ENCODE results near the gene PLA2G6. TPM values are rescaled to one million over a fixed set of nuclear protein-coding genes. Genes with fewer than 3 reads are reported as not detected.

Gene PLA2G6
- total and polyA plus RNA-seq, 2 of the 13 experiments (the other 11 are each of a cell fraction or from before 2014, with no cell fraction given), result 4.8 to 11.5 TPM

DNA sequence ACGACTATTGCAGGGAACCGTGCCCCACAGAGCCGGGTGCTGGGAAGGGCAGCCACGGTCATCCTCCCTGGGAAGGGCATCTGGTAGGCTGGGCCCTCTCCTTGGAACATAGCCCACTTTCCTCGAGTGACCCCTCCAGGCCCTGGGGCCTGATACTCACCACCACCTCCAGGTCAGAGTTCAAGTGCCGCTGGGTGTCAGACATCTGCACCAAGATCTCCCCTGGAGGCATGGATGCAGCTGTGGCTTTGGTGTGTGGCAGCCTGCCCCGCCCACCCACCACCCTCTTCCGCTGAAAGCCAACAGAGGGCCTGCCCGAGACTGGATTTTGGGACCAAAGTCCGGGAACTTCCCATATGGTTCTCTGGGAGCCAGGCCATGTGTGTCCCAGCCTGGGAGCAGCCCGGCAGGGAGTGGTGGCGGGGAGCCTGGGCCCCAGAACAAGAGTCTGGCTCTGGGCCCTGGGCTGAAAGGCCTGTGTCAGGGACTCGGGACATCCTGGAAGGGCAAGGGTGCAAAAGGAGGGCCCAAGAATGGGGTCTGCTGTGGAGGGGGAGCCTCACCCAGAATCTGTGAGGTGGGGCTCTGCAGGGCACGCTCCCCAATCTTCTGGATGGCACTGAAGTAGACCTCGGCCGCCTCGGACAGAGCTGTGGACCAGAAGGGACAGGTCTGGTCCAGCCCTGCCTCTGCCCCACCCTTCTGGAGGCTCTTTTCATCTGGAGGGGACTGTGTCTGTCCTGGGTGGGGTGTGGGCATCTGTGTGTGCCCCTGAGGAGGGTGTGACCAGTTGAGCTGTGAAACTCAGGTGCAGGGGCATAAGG is 73.7 kb downstream of the PLA2G6 start (continued):
- TF ChIP-seq, protein P1, sequence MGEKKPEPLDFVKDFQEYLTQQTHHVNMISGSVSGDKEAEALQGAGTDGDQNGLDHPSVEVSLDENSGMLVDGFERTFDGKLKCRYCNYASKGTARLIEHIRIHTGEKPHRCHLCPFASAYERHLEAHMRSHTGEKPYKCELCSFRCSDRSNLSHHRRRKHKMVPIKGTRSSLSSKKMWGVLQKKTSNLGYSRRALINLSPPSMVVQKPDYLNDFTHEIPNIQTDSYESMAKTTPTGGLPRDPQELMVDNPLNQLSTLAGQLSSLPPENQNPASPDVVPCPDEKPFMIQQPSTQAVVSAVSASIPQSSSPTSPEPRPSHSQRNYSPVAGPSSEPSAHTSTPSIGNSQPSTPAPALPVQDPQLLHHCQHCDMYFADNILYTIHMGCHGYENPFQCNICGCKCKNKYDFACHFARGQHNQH (CRISPR knock-in tag; IDR thresholded peaks at IDR 0.05), result no peak
- TF ChIP-seq NCOA1 (CRISPR knock-in tag; IDR thresholded peaks at IDR 0.05), result no peak
- TF ChIP-seq, protein P2, sequence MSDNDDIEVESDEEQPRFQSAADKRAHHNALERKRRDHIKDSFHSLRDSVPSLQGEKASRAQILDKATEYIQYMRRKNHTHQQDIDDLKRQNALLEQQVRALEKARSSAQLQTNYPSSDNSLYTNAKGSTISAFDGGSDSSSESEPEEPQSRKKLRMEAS (IDR thresholded peaks at IDR 0.05), result peak; percentile 93
- TF ChIP-seq ZNF670 (CRISPR knock-in tag; IDR thresholded peaks at IDR 0.05; ENCODE audit: borderline replicate concordance), result no peak
- TF ChIP-seq, protein P3, sequence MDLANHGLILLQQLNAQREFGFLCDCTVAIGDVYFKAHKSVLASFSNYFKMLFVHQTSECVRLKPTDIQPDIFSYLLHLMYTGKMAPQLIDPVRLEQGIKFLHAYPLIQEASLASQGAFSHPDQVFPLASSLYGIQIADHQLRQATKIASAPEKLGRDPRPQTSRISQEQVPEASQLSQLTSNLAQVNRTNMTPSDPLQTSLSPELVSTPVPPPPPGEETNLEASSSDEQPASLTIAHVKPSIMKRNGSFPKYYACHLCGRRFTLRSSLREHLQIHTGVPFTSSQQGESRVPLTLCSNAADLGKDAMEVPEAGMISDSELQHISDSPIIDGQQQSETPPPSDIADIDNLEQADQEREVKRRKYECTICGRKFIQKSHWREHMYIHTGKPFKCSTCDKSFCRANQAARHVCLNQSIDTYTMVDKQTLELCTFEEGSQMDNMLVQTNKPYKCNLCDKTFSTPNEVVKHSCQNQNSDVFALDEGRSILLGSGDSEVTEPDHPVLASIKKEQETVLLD (CRISPR knock-in tag; IDR thresholded peaks at IDR 0.05; ENCODE audit: low read depth), result no peak
- TF ChIP-seq HDAC6 (IDR thresholded peaks at IDR 0.05; ENCODE audit: low read depth, low read length), result no peak
- no peak for TF ChIP-seq ZNF234 (CRISPR knock-in tag; conservative IDR thresholded peaks at IDR 0.05)
- peak; percentile 17 to 78; a peak in 3 of 4 replicates for TF ChIP-seq NR2F1 (CRISPR knock-in tag; IDR thresholded peaks at IDR 0.05)
- TF ChIP-seq, protein P4, sequence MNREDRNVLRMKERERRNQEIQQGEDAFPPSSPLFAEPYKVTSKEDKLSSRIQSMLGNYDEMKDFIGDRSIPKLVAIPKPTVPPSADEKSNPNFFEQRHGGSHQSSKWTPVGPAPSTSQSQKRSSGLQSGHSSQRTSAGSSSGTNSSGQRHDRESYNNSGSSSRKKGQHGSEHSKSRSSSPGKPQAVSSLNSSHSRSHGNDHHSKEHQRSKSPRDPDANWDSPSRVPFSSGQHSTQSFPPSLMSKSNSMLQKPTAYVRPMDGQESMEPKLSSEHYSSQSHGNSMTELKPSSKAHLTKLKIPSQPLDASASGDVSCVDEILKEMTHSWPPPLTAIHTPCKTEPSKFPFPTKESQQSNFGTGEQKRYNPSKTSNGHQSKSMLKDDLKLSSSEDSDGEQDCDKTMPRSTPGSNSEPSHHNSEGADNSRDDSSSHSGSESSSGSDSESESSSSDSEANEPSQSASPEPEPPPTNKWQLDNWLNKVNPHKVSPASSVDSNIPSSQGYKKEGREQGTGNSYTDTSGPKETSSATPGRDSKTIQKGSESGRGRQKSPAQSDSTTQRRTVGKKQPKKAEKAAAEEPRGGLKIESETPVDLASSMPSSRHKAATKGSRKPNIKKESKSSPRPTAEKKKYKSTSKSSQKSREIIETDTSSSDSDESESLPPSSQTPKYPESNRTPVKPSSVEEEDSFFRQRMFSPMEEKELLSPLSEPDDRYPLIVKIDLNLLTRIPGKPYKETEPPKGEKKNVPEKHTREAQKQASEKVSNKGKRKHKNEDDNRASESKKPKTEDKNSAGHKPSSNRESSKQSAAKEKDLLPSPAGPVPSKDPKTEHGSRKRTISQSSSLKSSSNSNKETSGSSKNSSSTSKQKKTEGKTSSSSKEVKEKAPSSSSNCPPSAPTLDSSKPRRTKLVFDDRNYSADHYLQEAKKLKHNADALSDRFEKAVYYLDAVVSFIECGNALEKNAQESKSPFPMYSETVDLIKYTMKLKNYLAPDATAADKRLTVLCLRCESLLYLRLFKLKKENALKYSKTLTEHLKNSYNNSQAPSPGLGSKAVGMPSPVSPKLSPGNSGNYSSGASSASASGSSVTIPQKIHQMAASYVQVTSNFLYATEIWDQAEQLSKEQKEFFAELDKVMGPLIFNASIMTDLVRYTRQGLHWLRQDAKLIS (CRISPR knock-in tag; IDR thresholded peaks at IDR 0.05), result no peak
- TF ChIP-seq, protein P5, sequence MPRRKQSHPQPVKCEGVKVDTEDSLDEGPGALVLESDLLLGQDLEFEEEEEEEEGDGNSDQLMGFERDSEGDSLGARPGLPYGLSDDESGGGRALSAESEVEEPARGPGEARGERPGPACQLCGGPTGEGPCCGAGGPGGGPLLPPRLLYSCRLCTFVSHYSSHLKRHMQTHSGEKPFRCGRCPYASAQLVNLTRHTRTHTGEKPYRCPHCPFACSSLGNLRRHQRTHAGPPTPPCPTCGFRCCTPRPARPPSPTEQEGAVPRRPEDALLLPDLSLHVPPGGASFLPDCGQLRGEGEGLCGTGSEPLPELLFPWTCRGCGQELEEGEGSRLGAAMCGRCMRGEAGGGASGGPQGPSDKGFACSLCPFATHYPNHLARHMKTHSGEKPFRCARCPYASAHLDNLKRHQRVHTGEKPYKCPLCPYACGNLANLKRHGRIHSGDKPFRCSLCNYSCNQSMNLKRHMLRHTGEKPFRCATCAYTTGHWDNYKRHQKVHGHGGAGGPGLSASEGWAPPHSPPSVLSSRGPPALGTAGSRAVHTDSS (CRISPR knock-in tag; conservative IDR thresholded peaks at IDR 0.05), result no peak
- TF ChIP-seq, protein P6, sequence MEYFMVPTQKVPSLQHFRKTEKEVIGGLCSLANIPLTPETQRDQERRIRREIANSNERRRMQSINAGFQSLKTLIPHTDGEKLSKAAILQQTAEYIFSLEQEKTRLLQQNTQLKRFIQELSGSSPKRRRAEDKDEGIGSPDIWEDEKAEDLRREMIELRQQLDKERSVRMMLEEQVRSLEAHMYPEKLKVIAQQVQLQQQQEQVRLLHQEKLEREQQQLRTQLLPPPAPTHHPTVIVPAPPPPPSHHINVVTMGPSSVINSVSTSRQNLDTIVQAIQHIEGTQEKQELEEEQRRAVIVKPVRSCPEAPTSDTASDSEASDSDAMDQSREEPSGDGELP (IDR thresholded peaks at IDR 0.05; ENCODE audit: borderline replicate concordance, low read depth), result peak; percentile 95
- no peak for TF ChIP-seq GTF3A (CRISPR knock-in tag; conservative IDR thresholded peaks at IDR 0.05)
- TF ChIP-seq ZNF589 (CRISPR knock-in tag; conservative IDR thresholded peaks at IDR 0.05), result no peak
- no peak for TF ChIP-seq JUN (CRISPR knock-in tag; IDR thresholded peaks at IDR 0.05)
- no peak for TF ChIP-seq ZNF839 (CRISPR knock-in tag; IDR thresholded peaks at IDR 0.05; ENCODE audit: borderline replicate concordance)
- TF ChIP-seq, protein P7, sequence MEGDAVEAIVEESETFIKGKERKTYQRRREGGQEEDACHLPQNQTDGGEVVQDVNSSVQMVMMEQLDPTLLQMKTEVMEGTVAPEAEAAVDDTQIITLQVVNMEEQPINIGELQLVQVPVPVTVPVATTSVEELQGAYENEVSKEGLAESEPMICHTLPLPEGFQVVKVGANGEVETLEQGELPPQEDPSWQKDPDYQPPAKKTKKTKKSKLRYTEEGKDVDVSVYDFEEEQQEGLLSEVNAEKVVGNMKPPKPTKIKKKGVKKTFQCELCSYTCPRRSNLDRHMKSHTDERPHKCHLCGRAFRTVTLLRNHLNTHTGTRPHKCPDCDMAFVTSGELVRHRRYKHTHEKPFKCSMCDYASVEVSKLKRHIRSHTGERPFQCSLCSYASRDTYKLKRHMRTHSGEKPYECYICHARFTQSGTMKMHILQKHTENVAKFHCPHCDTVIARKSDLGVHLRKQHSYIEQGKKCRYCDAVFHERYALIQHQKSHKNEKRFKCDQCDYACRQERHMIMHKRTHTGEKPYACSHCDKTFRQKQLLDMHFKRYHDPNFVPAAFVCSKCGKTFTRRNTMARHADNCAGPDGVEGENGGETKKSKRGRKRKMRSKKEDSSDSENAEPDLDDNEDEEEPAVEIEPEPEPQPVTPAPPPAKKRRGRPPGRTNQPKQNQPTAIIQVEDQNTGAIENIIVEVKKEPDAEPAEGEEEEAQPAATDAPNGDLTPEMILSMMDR (CRISPR knock-in tag; IDR thresholded peaks at IDR 0.05), result peak; percentile 40
